Activated CD4-positive, alpha-beta T cell treated with anti-CD3 and anti-CD28 coated beads for 36 hours (primary cell): ENCODE results near the gene MR1. TPM values are rescaled to one million over a fixed set of nuclear protein-coding genes. Genes with fewer than 3 reads are reported as not detected.
A peak's percentile ranks its signal among the peaks of the same experiment; 100 is the strongest.

Source experiments
- ATAC-seq: fragments of 200-7000 bp; cut with Tn5 transposase; one replicate; pipeline ENCODE4 v1.10.0; 2021; ENCODE audit warnings: mild to moderate bottlenecking, moderate library complexity
- CTCF ChIA-PET: fragments of 350-600 bp; sonication (Branson Sonifier 250); formaldehyde crosslinking; loops from one replicate; lab custom pipeline; 2021; ENCODE audit warnings: antibody characterized with exemption; lab: Charles Lee
- POLR2A ChIA-PET: fragments of 350-600 bp; sonication (Branson Sonifier 250); formaldehyde crosslinking; loops from one replicate; lab custom pipeline; 2021; ENCODE audit warnings: antibody characterized with exemption, inconsistent platforms; lab: Charles Lee
- DNase-seq: peaks from one replicate; pipeline ENCODE4 v3.0.0-alpha.2; 2020
- H3K27ac Mint-ChIP-seq: one replicate; pipeline ENCODE4 v1.8.0; 2021; ENCODE audit warnings: mixed read lengths
- H3K27me3 Mint-ChIP-seq: one replicate; pipeline ENCODE4 v1.8.0; 2021; ENCODE audit warnings: mixed read lengths
- H3K36me3 Mint-ChIP-seq: one replicate; pipeline ENCODE4 v1.8.0; 2021; ENCODE audit warnings: low read depth, mixed read lengths
- H3K4me1 Mint-ChIP-seq: one replicate; pipeline ENCODE4 v1.8.0; 2021; ENCODE audit warnings: mixed read lengths
- H3K4me3 Mint-ChIP-seq: one replicate; pipeline ENCODE4 v1.8.0; 2021; ENCODE audit warnings: mild to moderate bottlenecking, moderate library complexity, mixed read lengths
- H3K9me3 Mint-ChIP-seq: one replicate; pipeline ENCODE4 v1.8.0; 2021; ENCODE audit warnings: low read depth, mixed read lengths
- intact Hi-C, 2 experiments: fragments of 100-400 bp; cut with DNase I in 1 of 2; cut with micrococcal nuclease in 1 of 2; formaldehyde crosslinking; loops; one replicate each; pipeline versions ENCODE4 v1.14.2 to v1.15.1; 2022 to 2024; cut with DNase I, micrococcal nuclease
- total RNA-seq, 2 experiments: library from RNA; stranded (reverse); gene quantifications; one replicate each; pipeline ENCODE4 v1.2.3, GENCODE V29; 2021

Gene MR1
- total RNA-seq, 2 experiments from 2014 or later: 21.5 to 25.3 TPM

DNA sequence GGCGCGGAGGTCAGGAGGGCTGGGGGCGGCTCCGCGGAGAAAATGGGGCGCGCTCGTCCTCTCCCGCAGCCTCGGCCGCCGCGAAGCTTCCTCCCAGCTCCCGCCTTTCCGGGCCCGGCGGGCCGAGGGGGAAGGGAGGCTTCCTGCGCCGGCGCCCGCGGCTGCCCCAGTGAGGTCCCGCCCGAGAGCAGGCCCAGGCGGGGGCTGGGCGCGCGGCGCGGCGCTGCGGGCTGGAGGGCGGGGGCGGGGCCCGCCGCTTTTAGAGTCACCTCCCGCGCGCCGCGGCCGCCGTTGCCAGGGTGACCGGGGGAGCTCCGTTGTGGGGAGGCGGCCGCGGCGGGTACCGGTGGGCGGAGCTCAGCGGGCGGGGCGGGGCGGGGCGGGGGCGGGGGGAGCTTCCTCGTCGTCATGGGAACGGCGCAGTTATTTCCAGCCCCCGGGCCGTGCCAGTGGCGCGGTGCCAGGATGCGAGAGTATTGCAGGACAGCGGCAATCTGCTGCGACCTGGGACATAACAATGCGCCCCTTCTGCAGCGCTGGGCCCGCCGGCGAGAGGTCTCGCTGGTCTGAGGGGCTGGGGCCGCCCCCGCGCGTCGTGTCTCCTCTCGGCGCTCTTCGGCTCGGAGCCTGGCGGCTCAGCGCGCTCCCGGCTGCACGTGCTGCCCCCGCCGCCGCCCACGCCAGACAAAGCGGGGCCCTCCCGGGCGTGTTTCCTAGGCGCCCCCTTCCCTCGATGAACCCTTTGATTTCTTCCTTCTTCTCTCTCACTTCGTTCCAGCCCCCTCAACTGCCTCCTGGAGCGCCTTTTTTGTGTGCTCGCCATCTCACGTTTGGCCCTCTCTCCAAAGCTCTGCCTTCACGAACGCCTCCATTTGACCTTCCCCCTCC is 71.6 kb downstream of the MR1 start:
- no peaks in the 10 kb centered on the region for H3K9me3 Mint-ChIP-seq
- ChIA-PET POLR2A (interaction anchor here (0.6 to 2.8 kb wide), 7 partner anchors 13 to 55 kb away, joined by 3 to 29 read pairs (median 4); partner anchors contain the start of gene IER5), CTCF (interaction anchor here (0.6 to 14.2 kb wide), 10 partner anchors 13 to 1873 kb away, joined by 3 to 156 read pairs (median 3); no protein-coding TSS in a partner anchor)
- ATAC-seq (peak; percentile 83), DNase-seq (peak; percentile 95)
- H3K4me3 Mint-ChIP-seq: peak overlapping the region; percentile 72
- peaks cover 15% of the 10 kb centered on the region for H3K27me3 Mint-ChIP-seq
- peaks cover 59% of the 10 kb centered on the region for H3K4me1 Mint-ChIP-seq
- H3K27ac Mint-ChIP-seq: peak overlapping the region; percentile 55
- intact Hi-C loops: loop anchor here (1.0 to 10.0 kb wide), 7 partner anchors 15 to 1221 kb away; partner anchors contain the start of genes CEP350 (in 1 of the 2), IER5 (in 1 of the 2), STX6 (in 1 of the 2) and TOR1AIP1 (in 1 of the 2)
- no peaks in the 10 kb centered on the region for H3K36me3 Mint-ChIP-seq

- intact Hi-C loops: loop anchor here in 1 of 2 experiments (10.0 kb wide), 2 partner anchors 1151 to 1221 kb away; partner anchors contain the start of genes CEP350 and TOR1AIP1
- no peak for ATAC-seq
- peaks cover 53% of the 10 kb centered on the region for H3K4me1 Mint-ChIP-seq
- H3K9me3 Mint-ChIP-seq: no peaks in the 10 kb centered on the region
- H3K27me3 Mint-ChIP-seq: peaks cover 15% of the 10 kb centered on the region
- DNase-seq: no peak
- POLR2A ChIA-PET: interaction anchor here (2.0 to 2.8 kb wide), 2 partner anchors 16 to 35 kb away, joined by 13 to 29 read pairs; partner anchors contain the start of gene IER5
- peak overlapping the region; percentile 55 for H3K27ac Mint-ChIP-seq
- peak overlapping the region; percentile 56 for H3K4me3 Mint-ChIP-seq
- no peaks in the 10 kb centered on the region for H3K36me3 Mint-ChIP-seq
- CTCF ChIA-PET: interaction anchor here (0.8 to 14.2 kb wide), 7 partner anchors 16 to 86 kb away, joined by 3 to 156 read pairs (median 3); no protein-coding TSS in a partner anchor
Observed at GRCh38 chr1:181106022-181106312, 72.2 kb downstream of the MR1 start.

DNA sequence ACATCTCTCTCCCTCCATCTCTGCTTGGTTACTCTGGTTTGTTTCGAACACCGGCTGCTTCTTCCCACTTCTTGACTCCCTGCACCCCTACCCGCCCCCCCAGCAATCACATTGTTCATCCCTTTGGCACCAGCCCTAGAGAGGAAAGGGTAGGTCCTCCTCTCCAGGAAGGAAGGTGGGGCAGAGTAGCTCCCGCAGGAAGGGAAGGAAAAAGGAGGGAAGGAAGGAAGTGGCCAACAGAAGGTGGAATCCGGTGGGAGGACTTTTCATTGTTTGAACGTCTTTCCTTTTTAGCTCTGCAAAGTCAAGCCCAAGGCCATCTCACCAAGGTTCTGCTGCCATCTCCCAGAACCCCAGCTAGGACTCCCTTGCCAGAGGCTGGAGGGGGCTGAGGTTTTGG is 72.7 kb downstream of the MR1 start:
- intact Hi-C loops: loop anchor here in 1 of 2 experiments (10.0 kb wide), 2 partner anchors 1152 to 1222 kb away; partner anchors contain the start of genes CEP350 and TOR1AIP1
- peaks cover 48% of the 10 kb centered on the region for H3K4me1 Mint-ChIP-seq

GRCh38 chr1:181107711-181108110 is 73.9 kb downstream of the MR1 start:
- peaks cover 15% of the 10 kb centered on the region for H3K27me3 Mint-ChIP-seq
- no peak for ATAC-seq
- no peak overlapping the region for H3K4me3 Mint-ChIP-seq
- H3K27ac Mint-ChIP-seq: no peak overlapping the region
- intact Hi-C loops: loop anchor here in 1 of 2 experiments (10.0 kb wide), 2 partner anchors 1153 to 1223 kb away; partner anchors contain the start of genes CEP350 and TOR1AIP1
- ChIA-PET POLR2A (interaction anchor here (0.6 kb wide), 2 partner anchors 17 to 34 kb away, joined by 3 to 4 read pairs; no protein-coding TSS in a partner anchor), CTCF (interaction anchor here (0.5 to 14.2 kb wide), 7 partner anchors 9 to 199 kb away, joined by 3 to 156 read pairs (median 4); no protein-coding TSS in a partner anchor)
- no peak for DNase-seq
- H3K9me3 Mint-ChIP-seq: no peaks in the 10 kb centered on the region
- peaks cover 38% of the 10 kb centered on the region for H3K4me1 Mint-ChIP-seq
- H3K36me3 Mint-ChIP-seq: no peaks in the 10 kb centered on the region

More for the DNA sequence above, 72.7 kb downstream of the MR1 start:
- no peaks in the 10 kb centered on the region for H3K36me3 Mint-ChIP-seq
- H3K9me3 Mint-ChIP-seq: no peaks in the 10 kb centered on the region
- H3K4me3 Mint-ChIP-seq: no peak overlapping the region
- H3K27ac Mint-ChIP-seq: no peak overlapping the region
- POLR2A ChIA-PET: interaction anchor here (0.6 to 2.8 kb wide), 3 partner anchors 17 to 217 kb away, joined by 3 to 29 read pairs (median 4); partner anchors contain the start of gene IER5
- CTCF ChIA-PET: interaction anchor here (0.5 to 14.2 kb wide), 8 partner anchors 10 to 317 kb away, joined by 3 to 156 read pairs (median 4); no protein-coding TSS in a partner anchor
- no peak for ATAC-seq
- no peak for DNase-seq
- H3K27me3 Mint-ChIP-seq: peaks cover 15% of the 10 kb centered on the region

GRCh38 chr1:181108304-181108867 is 74.6 kb downstream of the MR1 start:
- POLR2A ChIA-PET: interaction anchor here (0.6 kb wide), 2 partner anchors 16 to 33 kb away, joined by 3 to 4 read pairs; no protein-coding TSS in a partner anchor
- intact Hi-C loops: loop anchor here in 1 of 2 experiments (10.0 kb wide), 2 partner anchors 1154 to 1224 kb away; partner anchors contain the start of genes CEP350 and TOR1AIP1
- CTCF ChIA-PET: interaction anchor here (1.3 to 14.2 kb wide), 3 partner anchors 18 to 32 kb away, joined by 4 to 156 read pairs (median 6); no protein-coding TSS in a partner anchor
- Mint-ChIP-seq H3K27me3 (peaks cover 15% of the 10 kb centered on the region), H3K9me3 (no peaks in the 10 kb centered on the region), H3K27ac (no peak overlapping the region), H3K4me3 (no peak overlapping the region), H3K36me3 (no peaks in the 10 kb centered on the region), H3K4me1 (peaks cover 32% of the 10 kb centered on the region)
- DNase-seq (no peak), ATAC-seq (no peak)

DNA sequence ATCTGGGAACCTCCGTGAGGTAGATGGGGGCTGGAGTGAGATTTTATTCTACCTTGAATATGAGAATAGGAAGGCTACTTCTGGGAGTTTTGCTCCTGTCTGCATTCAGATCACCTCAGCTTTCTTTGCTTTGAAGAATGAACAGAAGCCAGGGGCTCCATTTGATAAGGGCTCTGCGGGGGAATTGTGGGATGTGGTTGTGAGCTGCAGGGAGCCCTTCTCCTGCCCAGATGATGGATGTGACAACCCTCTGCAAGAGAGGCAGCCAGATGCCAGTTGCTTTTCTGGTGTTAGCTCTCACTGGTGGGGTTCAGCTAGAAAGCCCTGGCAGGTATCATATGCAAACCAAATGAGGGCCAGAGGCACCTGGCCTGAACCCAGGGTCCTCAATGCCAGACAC is 76.2 kb downstream of the MR1 start:
- Mint-ChIP-seq H3K4me1 (peaks cover 20% of the 10 kb centered on the region), H3K27me3 (peaks cover 15% of the 10 kb centered on the region), H3K4me3 (no peak overlapping the region), H3K36me3 (no peaks in the 10 kb centered on the region), H3K27ac (no peak overlapping the region), H3K9me3 (no peaks in the 10 kb centered on the region)
- CTCF ChIA-PET: interaction anchor here (0.8 to 1.0 kb wide), 2 partner anchors 9 to 56 kb away, joined by 3 read pairs; no protein-coding TSS in a partner anchor
- DNase-seq (no peak), ATAC-seq (no peak)
- intact Hi-C loops: no loop called here
- POLR2A ChIA-PET: no interaction called here

Other genes with a start within 250 kb of the MR1 start
- under 1 TPM in 1 of 2 experiments, not detected in 1; 0.09 TPM for gene KIAA1614, start 121.1 kb upstream of the MR1 start, total RNA-seq
- gene STX6, start 11.1 kb upstream of the MR1 start, total RNA-seq: 10 to 100 TPM; 18.1 to 20.4 TPM
- 10 to 100 TPM; 16.3 to 24.3 TPM for gene IER5, start 54.7 kb downstream of the MR1 start, total RNA-seq